Activated naive CD4-positive, alpha-beta T cell treated with anti-CD3 and anti-CD28 coated beads for 36 hours (primary cell): ENCODE measurements around the gene CAMSAP2. TPM values are rescaled to one million over a fixed set of nuclear protein-coding genes. Genes with fewer than 3 reads are reported as not detected.
"Not testable (repeated sequence)": the region's sequence is repeated elsewhere in the genome, so short reads cannot be mapped to it uniquely, and the experiment has no call there.

ENCODE experiments used
- CTCF ChIA-PET: fragments of 350-600 bp; sonication (Branson Sonifier 250); formaldehyde crosslinking; loops from one replicate; lab custom pipeline; 2021; ENCODE audit warnings: antibody characterized with exemption; lab: Charles Lee
- DNase-seq: peaks from one replicate; pipeline ENCODE4 v3.0.0-alpha.2; 2020
- H3K27ac Mint-ChIP-seq: one replicate; pipeline ENCODE4 v1.8.0; 2021; ENCODE audit warnings: mild to moderate bottlenecking, mixed read lengths
- H3K27me3 Mint-ChIP-seq: one replicate; pipeline ENCODE4 v1.8.0; 2021; ENCODE audit warnings: low read depth, mixed read lengths
- H3K36me3 Mint-ChIP-seq: one replicate; pipeline ENCODE4 v1.8.0; 2021; ENCODE audit warnings: low read depth, mixed read lengths
- H3K4me1 Mint-ChIP-seq: one replicate; pipeline ENCODE4 v1.8.0; 2021; ENCODE audit warnings: low read depth, mixed read lengths
- H3K4me3 Mint-ChIP-seq: one replicate; pipeline ENCODE4 v1.8.0; 2021; ENCODE audit warnings: mild to moderate bottlenecking, moderate library complexity, mixed read lengths
- H3K9me3 Mint-ChIP-seq: one replicate; pipeline ENCODE4 v1.8.0; 2021; ENCODE audit warnings: mixed read lengths
- intact Hi-C: fragments of 100-400 bp; cut with micrococcal nuclease; formaldehyde crosslinking; loops from one replicate; pipeline ENCODE4 v1.15.1; 2023
- total RNA-seq, 2 experiments: library from RNA; stranded (reverse); gene quantifications; one replicate each; pipeline ENCODE4 v1.2.3, GENCODE V29; 2021

CAMSAP2 gene
- total RNA-seq, 2 experiments from 2014 or later, result 3.9 to 6.5 TPM

DNA sequence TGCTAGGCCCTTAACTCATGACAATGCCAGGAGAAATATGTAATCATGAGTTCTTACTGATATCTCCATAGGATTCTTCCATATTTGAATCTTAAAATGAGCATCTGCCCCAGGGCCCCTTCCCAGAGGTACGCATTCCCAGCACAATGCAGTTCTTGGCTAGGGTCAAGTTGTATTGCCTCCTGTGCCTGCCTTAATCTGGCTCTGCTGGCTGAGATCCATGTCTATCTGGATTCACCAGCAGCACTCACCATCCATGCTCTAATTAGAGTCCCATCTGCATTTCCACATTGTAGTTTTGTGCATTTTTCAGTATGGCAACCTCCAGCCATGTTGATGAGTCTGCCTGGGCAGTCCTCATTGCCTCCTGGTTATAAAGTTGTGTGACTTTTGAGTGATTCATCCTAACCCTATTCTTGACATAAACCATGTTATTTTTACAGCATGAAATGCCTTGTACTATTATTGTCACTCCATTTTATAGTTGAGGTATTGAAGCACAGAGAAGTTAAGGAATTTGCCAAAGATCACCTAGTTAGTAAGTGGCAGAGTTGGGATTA lies 55.9 kb downstream of the CAMSAP2 start:
- Mint-ChIP-seq H3K4me1 (no peaks in the 10 kb centered on the region), H3K27ac (no peak overlapping the region), H3K4me3 (no peak overlapping the region), H3K9me3 (peaks cover 4% of the 10 kb centered on the region), H3K27me3 (no peaks in the 10 kb centered on the region), H3K36me3 (peaks cover 4% of the 10 kb centered on the region)
- intact Hi-C loops, result no loop called here
- CTCF ChIA-PET, result interaction anchor here (1.0 to 3.8 kb wide), 2 partner anchors 8 to 172 kb away, joined by 4 to 17 read pairs; no protein-coding TSS in a partner anchor
- DNase-seq, result no peak

DNA sequence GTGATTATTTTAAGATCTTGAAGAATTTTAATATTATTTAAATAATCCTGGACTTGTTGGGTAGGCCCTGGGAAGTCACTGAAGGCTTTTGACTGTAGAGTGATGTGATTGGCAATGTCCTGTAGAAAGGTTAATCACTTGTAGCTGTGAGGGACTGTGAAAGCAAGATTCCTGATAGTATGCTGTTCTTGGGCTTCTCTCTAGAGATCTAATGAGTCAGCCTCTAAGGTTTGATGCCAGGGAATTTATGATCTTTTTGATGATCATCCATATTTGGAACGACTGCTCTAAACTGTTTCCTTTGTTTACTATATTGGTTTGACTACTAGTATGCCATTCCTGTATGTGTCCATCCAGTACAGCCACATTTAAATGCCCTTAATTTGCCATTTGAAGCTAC lies 56.5 kb downstream of the CAMSAP2 start:
- CTCF ChIA-PET, result interaction anchor here (0.8 kb wide), 1 partner anchor 174 kb away, joined by 4 read pairs; no protein-coding TSS in a partner anchor
- DNase-seq, result no peak
- Mint-ChIP-seq H3K4me1 (no peaks in the 10 kb centered on the region), H3K36me3 (peaks cover 4% of the 10 kb centered on the region), H3K9me3 (peaks cover 4% of the 10 kb centered on the region), H3K27me3 (no peaks in the 10 kb centered on the region), H3K4me3 (no peak overlapping the region), H3K27ac (no peak overlapping the region)
- intact Hi-C loops, result no loop called here

DNA sequence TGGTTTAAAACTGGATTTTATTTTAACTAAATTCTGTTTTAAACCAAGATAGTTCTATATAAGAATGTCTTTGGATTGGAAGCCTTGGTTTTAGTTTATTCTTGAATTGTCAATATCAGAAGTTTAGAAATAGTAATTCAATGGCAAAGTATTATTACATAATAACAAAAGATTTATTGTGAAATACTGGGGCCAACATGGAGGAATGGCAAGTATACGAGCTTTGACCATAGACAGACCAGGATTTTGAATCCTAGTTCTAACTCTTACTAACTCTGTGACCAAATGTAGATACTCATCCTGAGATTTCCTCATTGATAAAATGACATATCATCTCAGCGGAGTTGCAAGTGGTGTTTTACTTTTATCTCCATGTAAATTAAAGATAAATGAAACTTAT lies 63.3 kb downstream of the CAMSAP2 start:
- Mint-ChIP-seq H3K4me1 (peaks cover 4% of the 10 kb centered on the region), H3K27me3 (no peaks in the 10 kb centered on the region), H3K36me3 (no peaks in the 10 kb centered on the region), H3K27ac (no peak overlapping the region), H3K4me3 (no peak overlapping the region), H3K9me3 (no peaks in the 10 kb centered on the region)
- no peak for DNase-seq
- CTCF ChIA-PET, result interaction anchor here (0.6 to 4.1 kb wide), 13 partner anchors 9 to 244 kb away, joined by 3 to 97 read pairs (median 4); partner anchors contain the start of gene DDX59
- intact Hi-C loops, result loop anchor here (10.0 kb wide), 2 partner anchors 243 to 313 kb away; partner anchors contain the start of gene CACNA1S

DNA sequence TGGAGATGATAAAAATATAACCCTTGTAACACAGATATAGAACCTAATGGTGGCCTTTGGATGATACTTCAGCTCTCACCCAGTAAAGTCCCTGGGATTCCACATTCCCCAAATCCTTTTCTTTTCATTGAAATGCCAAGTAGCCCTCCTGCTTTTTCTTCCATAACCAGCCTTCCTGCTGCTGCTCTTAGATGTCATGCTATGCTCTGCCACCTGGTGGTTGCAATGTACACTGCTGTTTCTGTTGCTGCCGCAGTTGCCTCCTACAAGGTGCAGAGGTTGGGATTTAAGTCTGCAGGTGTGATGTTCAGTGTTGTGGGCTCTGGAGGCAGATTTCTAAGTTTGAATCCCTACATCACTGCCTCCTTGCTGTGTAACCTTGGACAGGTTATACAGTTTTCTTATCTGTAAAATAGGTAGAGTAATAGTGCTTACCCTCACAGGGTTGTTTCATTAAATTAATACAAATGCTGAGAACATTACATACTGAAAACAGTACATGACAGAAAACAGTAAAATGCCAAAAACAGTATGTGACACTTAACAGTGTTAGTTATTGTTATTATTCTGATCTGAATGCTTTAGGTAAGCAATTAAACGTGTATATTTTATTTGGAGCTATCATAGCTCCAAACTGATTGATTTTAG lies 64.3 kb downstream of the CAMSAP2 start:
- Mint-ChIP-seq H3K36me3 (no peaks in the 10 kb centered on the region), H3K27me3 (no peaks in the 10 kb centered on the region), H3K9me3 (no peaks in the 10 kb centered on the region), H3K27ac (no peak overlapping the region), H3K4me1 (peaks cover 4% of the 10 kb centered on the region), H3K4me3 (no peak overlapping the region)
- DNase-seq, result peak; percentile 90
- CTCF ChIA-PET, result interaction anchor here (0.6 to 4.1 kb wide), 24 partner anchors 10 to 279 kb away, joined by 3 to 97 read pairs (median 4); partner anchors contain the start of gene DDX59
- intact Hi-C loops, result loop anchor here (1.0 to 10.0 kb wide), 6 partner anchors 63 to 312 kb away; partner anchors contain the start of gene CACNA1S

DNA sequence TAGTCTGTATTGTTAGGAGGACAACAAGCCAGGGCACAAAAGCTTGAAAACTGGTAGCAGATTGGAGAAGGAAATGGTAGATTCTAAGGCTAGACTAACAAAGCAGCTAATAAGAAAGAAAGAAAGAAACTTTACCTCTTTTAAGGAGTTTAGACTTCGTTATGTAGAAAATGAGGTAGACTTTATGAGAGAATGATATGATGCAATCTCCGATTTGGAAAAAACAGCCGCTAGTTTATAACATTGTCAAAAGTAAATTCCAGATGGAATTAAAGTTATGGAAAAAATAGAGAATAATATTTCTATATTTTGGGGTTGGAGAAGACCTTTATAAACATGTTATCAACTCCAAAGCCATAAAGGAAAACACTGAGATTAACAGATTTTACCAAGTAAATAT lies 67.0 kb downstream of the CAMSAP2 start:
- Mint-ChIP-seq H3K27ac (no peak overlapping the region), H3K27me3 (no peaks in the 10 kb centered on the region), H3K9me3 (no peaks in the 10 kb centered on the region), H3K36me3 (no peaks in the 10 kb centered on the region), H3K4me3 (no peak overlapping the region), H3K4me1 (peaks cover 4% of the 10 kb centered on the region)
- CTCF ChIA-PET, result interaction anchor here (1.3 to 5.6 kb wide), 2 partner anchors 183 to 270 kb away, joined by 4 to 60 read pairs; no protein-coding TSS in a partner anchor
- intact Hi-C loops, result loop anchor here (10.0 kb wide), 2 partner anchors 239 to 309 kb away; partner anchors contain the start of gene CACNA1S
- no peak for DNase-seq

DNA sequence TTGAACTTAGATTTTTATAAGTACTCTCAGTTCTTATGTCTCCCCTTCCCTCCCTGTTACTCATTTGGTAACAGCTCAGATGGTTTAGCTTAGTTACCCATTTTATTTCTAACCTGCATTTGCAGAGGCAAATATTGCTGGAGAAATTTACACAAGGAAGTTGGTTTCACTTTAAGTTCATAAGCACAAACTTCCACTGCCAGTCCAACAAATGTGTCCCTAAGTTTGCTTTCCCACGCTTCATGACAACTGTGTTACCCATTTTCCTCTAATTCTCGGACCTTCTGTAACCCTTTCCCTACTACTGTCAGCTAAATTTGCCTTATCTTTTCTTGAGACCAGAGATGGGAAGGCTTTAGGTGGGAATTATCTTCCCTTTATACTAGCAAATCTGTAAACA lies 70.2 kb downstream of the CAMSAP2 start:
- intact Hi-C loops, result loop anchor here (10.0 kb wide), 2 partner anchors 236 to 306 kb away; partner anchors contain the start of gene CACNA1S
- DNase-seq, result no peak
- H3K27ac Mint-ChIP-seq, result no peak overlapping the region
- H3K27me3 Mint-ChIP-seq, result no peaks in the 10 kb centered on the region
- H3K4me3 Mint-ChIP-seq, result no peak overlapping the region
- CTCF ChIA-PET, result interaction anchor here (0.8 to 5.6 kb wide), 3 partner anchors 18 to 186 kb away, joined by 3 to 60 read pairs (median 4); no protein-coding TSS in a partner anchor
- no peaks in the 10 kb centered on the region for H3K9me3 Mint-ChIP-seq
- H3K4me1 Mint-ChIP-seq, result no peaks in the 10 kb centered on the region
- H3K36me3 Mint-ChIP-seq, result peaks cover 3% of the 10 kb centered on the region

DNA sequence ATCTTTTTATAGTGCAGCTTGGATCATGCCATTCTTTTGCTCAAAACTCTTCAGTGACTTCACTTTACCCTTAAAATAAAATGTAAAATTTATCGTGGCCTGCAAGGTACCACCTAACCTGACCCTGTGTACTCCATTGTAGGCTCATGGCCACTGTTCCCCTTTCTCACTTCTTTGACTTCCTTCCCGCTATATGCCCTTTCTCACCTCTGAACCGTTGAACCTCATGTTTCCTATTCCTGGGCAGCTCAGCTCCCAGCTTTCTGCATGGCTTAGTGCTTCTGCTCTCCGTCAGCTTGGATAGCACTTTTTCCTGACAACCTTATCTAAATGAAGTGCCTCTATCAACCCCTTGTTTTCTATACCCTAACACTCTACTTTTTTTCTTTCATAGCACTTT lies 73.0 kb downstream of the CAMSAP2 start:
- Mint-ChIP-seq H3K27ac (no peak overlapping the region), H3K4me1 (no peaks in the 10 kb centered on the region), H3K36me3 (peaks cover 3% of the 10 kb centered on the region), H3K4me3 (no peak overlapping the region), H3K27me3 (no peaks in the 10 kb centered on the region), H3K9me3 (no peaks in the 10 kb centered on the region)
- intact Hi-C loops, result no loop called here
- CTCF ChIA-PET, result no interaction called here
- no peak for DNase-seq

DNA sequence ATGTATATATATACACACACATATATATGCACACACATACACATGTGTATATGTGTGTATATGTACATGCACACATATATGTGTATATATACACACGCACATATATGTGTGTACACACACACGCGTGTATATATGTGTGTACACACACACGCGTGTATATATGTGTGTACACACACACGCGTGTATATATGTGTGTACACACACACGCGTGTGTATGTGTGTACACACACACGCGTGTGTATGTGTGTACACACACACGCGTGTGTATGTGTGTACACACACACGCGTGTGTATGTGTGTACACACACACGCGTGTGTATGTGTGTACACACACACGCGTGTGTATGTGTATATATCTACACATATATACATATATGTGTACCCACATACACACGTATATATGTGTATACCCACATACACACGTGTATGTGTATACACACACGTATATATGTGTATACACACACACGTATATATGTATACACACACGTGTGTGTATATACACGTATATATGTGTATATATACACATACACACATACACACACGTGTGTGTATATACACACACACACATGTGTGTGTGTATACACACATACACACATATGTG lies 78.0 kb downstream of the CAMSAP2 start:
- CTCF ChIA-PET, result interaction anchor here (1.0 kb wide), 1 partner anchor 195 kb away, joined by 7 read pairs; no protein-coding TSS in a partner anchor
- H3K36me3 Mint-ChIP-seq, DNase-seq, H3K27me3 Mint-ChIP-seq, H3K9me3 Mint-ChIP-seq, H3K4me3 Mint-ChIP-seq, H3K27ac Mint-ChIP-seq, H3K4me1 Mint-ChIP-seq, intact Hi-C loops: not testable (repeated sequence)

DNA sequence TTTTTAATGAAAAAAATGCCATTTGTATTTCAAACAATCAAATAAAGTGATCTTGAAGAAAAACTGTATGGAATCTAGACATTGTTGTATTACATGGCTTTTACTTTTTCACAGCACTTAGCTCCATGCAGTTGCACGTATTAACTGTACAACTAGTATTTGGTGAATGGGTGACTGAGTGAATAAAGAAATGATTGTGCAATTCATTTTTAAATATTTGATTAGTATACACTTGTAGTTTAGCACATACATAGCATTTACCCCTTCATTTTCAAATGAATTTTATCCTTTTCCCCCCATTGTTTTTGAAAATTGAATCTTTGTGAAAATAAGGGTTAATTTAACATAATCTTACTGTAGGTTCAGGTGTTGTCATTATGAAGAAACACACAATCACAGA lies 79.6 kb downstream of the CAMSAP2 start:
- no peak overlapping the region for H3K4me3 Mint-ChIP-seq
- CTCF ChIA-PET, result no interaction called here
- no peaks in the 10 kb centered on the region for H3K4me1 Mint-ChIP-seq
- H3K36me3 Mint-ChIP-seq, result peaks cover 1% of the 10 kb centered on the region
- DNase-seq, result no peak
- no peaks in the 10 kb centered on the region for H3K9me3 Mint-ChIP-seq
- intact Hi-C loops, result no loop called here
- no peak overlapping the region for H3K27ac Mint-ChIP-seq
- no peaks in the 10 kb centered on the region for H3K27me3 Mint-ChIP-seq

DNA sequence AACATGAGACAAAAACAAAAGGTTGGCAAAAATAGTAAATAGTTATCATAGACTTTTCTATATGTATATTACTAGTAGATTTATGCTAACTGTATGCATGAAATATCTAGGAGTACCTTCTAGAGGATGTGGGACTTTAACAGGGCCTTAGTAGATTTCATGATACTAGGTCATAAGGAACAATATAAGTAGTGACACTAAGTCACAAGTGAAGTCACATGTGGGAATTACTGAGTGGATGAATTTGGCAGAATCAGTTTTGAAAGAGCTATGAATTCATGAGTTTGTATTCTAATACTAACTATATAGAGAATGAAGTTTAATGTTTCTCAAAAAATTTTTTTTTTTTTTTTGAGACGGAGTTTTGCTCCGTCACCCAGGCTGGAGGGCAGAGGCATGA lies 81.0 kb downstream of the CAMSAP2 start:
- intact Hi-C loops, result no loop called here
- H3K27ac Mint-ChIP-seq, result no peak overlapping the region
- CTCF ChIA-PET, result interaction anchor here (0.6 kb wide), 1 partner anchor 27 kb away, joined by 3 read pairs; no protein-coding TSS in a partner anchor
- H3K36me3 Mint-ChIP-seq, result peaks cover 1% of the 10 kb centered on the region
- no peaks in the 10 kb centered on the region for H3K27me3 Mint-ChIP-seq
- DNase-seq, result no peak
- H3K4me1 Mint-ChIP-seq, result no peaks in the 10 kb centered on the region
- H3K9me3 Mint-ChIP-seq, result no peaks in the 10 kb centered on the region
- no peak overlapping the region for H3K4me3 Mint-ChIP-seq

DNA sequence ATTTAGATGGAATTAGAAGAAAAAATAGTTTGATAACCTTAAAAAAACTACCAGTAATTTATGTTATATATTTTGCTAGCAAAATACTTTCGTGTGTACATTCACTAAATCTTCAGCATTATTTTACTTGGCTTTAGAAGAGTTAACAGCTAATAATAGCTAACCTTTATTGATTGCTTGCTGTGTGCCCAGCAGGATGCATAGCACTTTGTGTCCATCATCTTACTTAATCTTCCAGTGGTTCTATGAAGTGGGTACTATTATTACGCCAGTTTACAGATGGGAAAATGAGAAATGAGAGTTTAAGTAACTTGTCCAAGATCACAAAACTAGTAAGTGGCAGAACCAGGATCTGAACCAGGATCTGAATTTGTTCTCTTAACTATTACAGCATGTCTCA lies 92.4 kb downstream of the CAMSAP2 start:
- no peak for DNase-seq
- Mint-ChIP-seq H3K4me3 (no peak overlapping the region), H3K4me1 (peaks cover 2% of the 10 kb centered on the region), H3K27ac (no peak overlapping the region), H3K9me3 (peaks cover under 1% of the 10 kb centered on the region), H3K27me3 (no peaks in the 10 kb centered on the region), H3K36me3 (peaks cover under 1% of the 10 kb centered on the region)
- intact Hi-C loops, result no loop called here
- CTCF ChIA-PET, result no interaction called here

DNA sequence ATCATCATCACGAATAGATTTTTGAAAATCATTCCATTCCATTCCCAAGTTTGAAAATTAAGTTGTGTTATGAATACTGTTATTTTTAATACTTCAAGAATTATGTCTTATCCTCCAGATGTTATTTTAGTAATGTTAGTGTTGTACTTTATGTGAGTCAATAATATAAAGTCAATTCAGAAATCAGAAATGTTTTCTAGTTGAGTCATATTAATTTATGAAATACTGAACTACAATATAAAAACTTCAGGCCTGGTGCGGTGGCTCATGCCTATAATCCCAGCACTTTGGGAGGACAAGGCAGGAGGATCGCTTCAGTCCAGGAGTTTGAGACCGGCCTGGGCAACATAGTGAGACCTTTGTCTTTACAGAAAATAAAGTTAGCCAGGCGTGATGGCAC lies 95.7 kb downstream of the CAMSAP2 start:
- peaks cover 4% of the 10 kb centered on the region for H3K9me3 Mint-ChIP-seq
- no peak overlapping the region for H3K27ac Mint-ChIP-seq
- intact Hi-C loops, result no loop called here
- no peak overlapping the region for H3K4me3 Mint-ChIP-seq
- DNase-seq, result no peak
- no peaks in the 10 kb centered on the region for H3K27me3 Mint-ChIP-seq
- peaks cover 3% of the 10 kb centered on the region for H3K36me3 Mint-ChIP-seq
- CTCF ChIA-PET, result no interaction called here
- H3K4me1 Mint-ChIP-seq, result no peaks in the 10 kb centered on the region
